ENCODE data around the gene CXorf66.

- TF ChIP-seq REST (IDR thresholded peaks at IDR 0.05; ENCODE audit: insufficient read depth in 1 of 2, low read depth in 2 of 2, low read length in 2 of 2): no peak
- no peak for TF ChIP-seq TAF1 (IDR thresholded peaks at IDR 0.05; ENCODE audit: borderline replicate concordance, insufficient read depth, low read length)
- no peak for TF ChIP-seq POLR2AphosphoS5 (IDR thresholded peaks at IDR 0.05; ENCODE audit: low read depth, low read length)
- TF ChIP-seq FOXP2 (optimal IDR thresholded peaks at IDR 0.05; ENCODE audit: borderline replicate concordance, extremely low read depth, extremely low read length, insufficient read depth): no peak
- no peak for TF ChIP-seq SIN3A (IDR thresholded peaks at IDR 0.05; ENCODE audit: borderline replicate concordance, insufficient read depth, low read length)
Observed at GRCh38 chrX:139933904-139934303, 31.4 kb downstream of the CXorf66 start.

Data from PFSK-1 (cell line).